Measurements from ENCODE around the gene KLHDC3. TPM values are rescaled to one million over a fixed set of nuclear protein-coding genes. Genes with fewer than 3 reads are reported as not detected.

KLHDC3 gene
- total and polyA plus RNA-seq, 2 of the 13 experiments (the other 11 are each of a cell fraction or from before 2014, with no cell fraction given) = 78.3 to 91.5 TPM

DNA sequence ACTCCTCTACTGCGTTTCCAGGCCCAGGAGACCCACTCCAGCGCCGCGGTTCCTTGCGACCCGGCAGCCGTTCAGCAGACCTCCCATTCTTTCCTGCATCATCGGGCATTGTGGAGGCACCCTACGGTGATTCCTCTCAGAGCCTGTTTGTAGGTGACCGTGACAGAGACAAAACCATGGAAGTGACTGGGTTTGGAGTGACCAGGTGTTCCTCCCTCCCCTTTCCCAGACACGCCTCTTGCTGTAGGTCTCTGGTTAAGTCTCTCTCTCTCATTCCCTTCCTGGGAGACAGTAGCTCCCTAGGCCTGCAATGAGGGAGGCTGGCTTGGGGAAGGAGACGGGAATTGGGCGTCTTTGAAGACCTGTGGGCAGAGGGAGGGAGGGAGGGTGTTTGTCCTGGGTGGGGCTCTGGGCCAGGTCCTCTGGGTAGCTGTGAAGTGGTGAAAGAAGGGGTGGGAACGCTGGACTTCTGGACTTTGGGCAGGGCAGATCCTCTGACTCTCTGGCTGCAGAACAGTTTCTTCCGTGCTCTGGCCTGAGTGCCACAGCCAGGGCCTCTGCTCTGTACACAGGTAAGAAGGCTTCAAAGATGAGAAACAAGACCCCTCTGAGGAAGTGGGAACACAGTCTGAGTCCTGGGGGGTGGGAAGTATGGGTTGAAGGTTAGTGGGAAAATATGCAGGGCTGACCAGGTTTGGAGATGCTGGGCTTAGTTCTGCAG, 46.1 kb downstream of the KLHDC3 start (continued):
- TF ChIP-seq, protein P1, sequence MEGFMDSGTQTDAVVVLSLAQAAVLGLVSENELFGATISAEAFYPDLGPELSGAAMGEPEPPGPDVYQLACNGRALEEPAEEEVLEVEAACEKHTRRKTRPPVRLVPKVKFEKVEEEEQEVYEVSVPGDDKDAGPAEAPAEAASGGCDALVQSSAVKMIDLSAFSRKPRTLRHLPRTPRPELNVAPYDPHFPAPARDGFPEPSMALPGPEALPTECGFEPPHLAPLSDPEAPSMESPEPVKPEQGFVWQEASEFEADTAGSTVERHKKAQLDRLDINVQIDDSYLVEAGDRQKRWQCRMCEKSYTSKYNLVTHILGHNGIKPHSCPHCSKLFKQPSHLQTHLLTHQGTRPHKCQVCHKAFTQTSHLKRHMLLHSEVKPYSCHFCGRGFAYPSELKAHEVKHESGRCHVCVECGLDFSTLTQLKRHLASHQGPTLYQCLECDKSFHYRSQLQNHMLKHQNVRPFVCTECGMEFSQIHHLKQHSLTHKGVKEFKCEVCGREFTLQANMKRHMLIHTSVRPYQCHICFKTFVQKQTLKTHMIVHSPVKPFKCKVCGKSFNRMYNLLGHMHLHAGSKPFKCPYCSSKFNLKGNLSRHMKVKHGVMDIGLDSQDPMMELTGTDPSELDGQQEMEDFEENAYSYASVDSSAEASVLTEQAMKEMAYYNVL (CRISPR knock-in tag; IDR thresholded peaks at IDR 0.05; ENCODE audit: borderline replicate concordance) = 0 out of 2 replicates have a peak, but pooled peaks have one; percentile 53
- TF ChIP-seq GATA4 (IDR thresholded peaks at IDR 0.05; ENCODE audit: borderline replicate concordance, low read depth) = 0 out of 2 replicates have a peak, but pooled peaks have one; percentile 45
- TF ChIP-seq MXI1 (IDR thresholded peaks at IDR 0.05; ENCODE audit: borderline replicate concordance, low read depth, low read length) = 0 out of 3 replicates have a peak, but pooled peaks have one; percentile 5
- TF ChIP-seq ZNF674 (CRISPR knock-in tag; IDR thresholded peaks at IDR 0.05; ENCODE audit: low read depth) = no peak
- TF ChIP-seq KDM5B (CRISPR knock-in tag; IDR thresholded peaks at IDR 0.05; ENCODE audit: borderline replicate concordance) = peak; percentile 26; the same call in 1 of the 2 replicates
- TF ChIP-seq, protein P2, sequence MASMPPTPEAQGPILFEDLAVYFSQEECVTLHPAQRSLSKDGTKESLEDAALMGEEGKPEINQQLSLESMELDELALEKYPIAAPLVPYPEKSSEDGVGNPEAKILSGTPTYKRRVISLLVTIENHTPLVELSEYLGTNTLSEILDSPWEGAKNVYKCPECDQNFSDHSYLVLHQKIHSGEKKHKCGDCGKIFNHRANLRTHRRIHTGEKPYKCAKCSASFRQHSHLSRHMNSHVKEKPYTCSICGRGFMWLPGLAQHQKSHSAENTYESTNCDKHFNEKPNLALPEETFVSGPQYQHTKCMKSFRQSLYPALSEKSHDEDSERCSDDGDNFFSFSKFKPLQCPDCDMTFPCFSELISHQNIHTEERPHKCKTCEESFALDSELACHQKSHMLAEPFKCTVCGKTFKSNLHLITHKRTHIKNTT (CRISPR knock-in tag; IDR thresholded peaks at IDR 0.05) = no peak
- TF ChIP-seq BRCA1 (CRISPR knock-in tag; IDR thresholded peaks at IDR 0.05) = no peak
- no peak; the same call in 1 of the 2 replicates for TF ChIP-seq ZFP90 (CRISPR knock-in tag; IDR thresholded peaks at IDR 0.05; ENCODE audit: borderline replicate concordance)
- TF ChIP-seq, protein P3, sequence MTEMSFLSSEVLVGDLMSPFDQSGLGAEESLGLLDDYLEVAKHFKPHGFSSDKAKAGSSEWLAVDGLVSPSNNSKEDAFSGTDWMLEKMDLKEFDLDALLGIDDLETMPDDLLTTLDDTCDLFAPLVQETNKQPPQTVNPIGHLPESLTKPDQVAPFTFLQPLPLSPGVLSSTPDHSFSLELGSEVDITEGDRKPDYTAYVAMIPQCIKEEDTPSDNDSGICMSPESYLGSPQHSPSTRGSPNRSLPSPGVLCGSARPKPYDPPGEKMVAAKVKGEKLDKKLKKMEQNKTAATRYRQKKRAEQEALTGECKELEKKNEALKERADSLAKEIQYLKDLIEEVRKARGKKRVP (CRISPR knock-in tag; IDR thresholded peaks at IDR 0.05) = peak in 1 of 2 experiments; percentile 61; a peak in 2 of 4 replicates
- TF ChIP-seq ZNF629 (CRISPR knock-in tag; conservative IDR thresholded peaks at IDR 0.05) = no peak
- TF ChIP-seq RXRB (CRISPR knock-in tag; IDR thresholded peaks at IDR 0.05; ENCODE audit: borderline replicate concordance) = peak; percentile 64; the same call in 1 of the 2 replicates
- TF ChIP-seq ZNF83 (CRISPR knock-in tag; IDR thresholded peaks at IDR 0.05; ENCODE audit: borderline replicate concordance) = peak; percentile 52; the same call in 1 of the 2 replicates
- TF ChIP-seq ZNF792 (CRISPR knock-in tag; IDR thresholded peaks at IDR 0.05) = peak; percentile 65; the same call in 1 of the 2 replicates
- TF ChIP-seq GATAD1 (CRISPR knock-in tag; IDR thresholded peaks at IDR 0.05) = peak; percentile 47; the same call in 1 of the 2 replicates
- TF ChIP-seq ZSCAN29 (CRISPR knock-in tag; conservative IDR thresholded peaks at IDR 0.05) = peak; percentile 83
- peak; percentile 13 for TF ChIP-seq ZNF124 (CRISPR knock-in tag; IDR thresholded peaks at IDR 0.05)
- peak; percentile 47; the same call in 1 of the 2 replicates for TF ChIP-seq CCDC6 (CRISPR knock-in tag; IDR thresholded peaks at IDR 0.05)
- TF ChIP-seq ZNF564 (CRISPR knock-in tag; IDR thresholded peaks at IDR 0.05) = peak; percentile 35; the same call in 1 of the 2 replicates
- TF ChIP-seq, protein P4, sequence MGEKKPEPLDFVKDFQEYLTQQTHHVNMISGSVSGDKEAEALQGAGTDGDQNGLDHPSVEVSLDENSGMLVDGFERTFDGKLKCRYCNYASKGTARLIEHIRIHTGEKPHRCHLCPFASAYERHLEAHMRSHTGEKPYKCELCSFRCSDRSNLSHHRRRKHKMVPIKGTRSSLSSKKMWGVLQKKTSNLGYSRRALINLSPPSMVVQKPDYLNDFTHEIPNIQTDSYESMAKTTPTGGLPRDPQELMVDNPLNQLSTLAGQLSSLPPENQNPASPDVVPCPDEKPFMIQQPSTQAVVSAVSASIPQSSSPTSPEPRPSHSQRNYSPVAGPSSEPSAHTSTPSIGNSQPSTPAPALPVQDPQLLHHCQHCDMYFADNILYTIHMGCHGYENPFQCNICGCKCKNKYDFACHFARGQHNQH (CRISPR knock-in tag; IDR thresholded peaks at IDR 0.05) = peak; percentile 56; the same call in 1 of the 2 replicates
- TF ChIP-seq KAT2B (IDR thresholded peaks at IDR 0.05; ENCODE audit: borderline replicate concordance, low read depth, low read length) = no peak
- no peak for TF ChIP-seq ZNF672 (CRISPR knock-in tag; IDR thresholded peaks at IDR 0.05)
